GM18873 (cell line): ENCODE measurements around the gene TGFB2.

ENCODE experiments used
- ATAC-seq: cut with Tn5 transposase; IDR thresholded peaks from one replicate; pipeline ENCODE4 v1.9.1; 2021; ENCODE audit warnings: mild to moderate bottlenecking, moderate library complexity, moderate number of reproducible peaks; ENCODE audit not compliant: unreplicated experiment, low FRiP score

The TGFB2 gene

GRCh38 chr1:218330043-218330623, 15.0 kb upstream of the TGFB2 start:
- no peak for ATAC-seq

DNA sequence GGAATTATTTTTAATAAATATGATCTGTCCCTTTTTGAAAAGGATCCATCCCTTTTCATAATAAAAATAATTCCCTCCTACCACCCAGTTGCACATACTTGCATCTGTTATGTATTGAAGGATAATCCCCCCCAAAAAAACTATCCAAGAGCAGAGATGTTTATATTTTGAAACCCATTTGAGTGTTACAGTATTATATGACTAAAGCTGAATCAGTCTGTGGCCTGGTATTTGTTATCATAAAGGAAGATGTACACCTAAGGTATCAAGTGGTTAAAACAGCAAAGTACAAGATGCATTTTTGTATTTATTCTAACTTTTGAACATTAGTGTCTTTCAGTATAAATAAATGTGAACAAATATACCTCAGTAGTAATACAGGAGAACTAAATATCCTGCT, 12.7 kb upstream of the TGFB2 start:
- no peak for ATAC-seq

GRCh38 chr1:218336328-218336727, 8.8 kb upstream of the TGFB2 start:
- ATAC-seq: no peak

DNA sequence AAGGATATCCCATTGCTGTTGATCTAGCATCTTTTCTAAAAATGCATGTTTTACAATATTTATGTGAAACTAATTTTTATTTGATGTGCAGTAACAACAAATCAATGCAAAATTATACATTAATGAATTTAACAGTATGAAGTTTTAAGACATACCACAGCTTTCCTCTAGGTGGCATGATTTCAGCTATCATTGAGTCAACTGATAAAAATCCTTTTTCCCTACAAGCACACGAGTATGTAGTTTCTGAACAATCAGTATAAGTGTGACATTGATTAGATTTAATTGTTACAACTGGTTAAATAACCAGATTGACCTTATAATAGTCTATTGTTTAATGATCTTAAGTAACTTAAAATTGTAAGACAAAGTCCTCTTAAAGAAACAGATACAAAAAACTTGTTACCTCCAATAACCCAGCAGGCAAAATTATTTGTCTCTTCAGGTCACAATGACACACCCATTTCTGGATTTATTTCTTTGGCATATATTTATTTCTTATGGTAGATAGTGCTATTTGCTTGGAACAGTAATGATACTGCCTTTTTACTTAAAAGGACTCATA, 5.8 kb upstream of the TGFB2 start:
- ATAC-seq: peak; percentile 59

GRCh38 chr1:218341325-218341724, 3.8 kb upstream of the TGFB2 start:
- ATAC-seq: no peak

DNA sequence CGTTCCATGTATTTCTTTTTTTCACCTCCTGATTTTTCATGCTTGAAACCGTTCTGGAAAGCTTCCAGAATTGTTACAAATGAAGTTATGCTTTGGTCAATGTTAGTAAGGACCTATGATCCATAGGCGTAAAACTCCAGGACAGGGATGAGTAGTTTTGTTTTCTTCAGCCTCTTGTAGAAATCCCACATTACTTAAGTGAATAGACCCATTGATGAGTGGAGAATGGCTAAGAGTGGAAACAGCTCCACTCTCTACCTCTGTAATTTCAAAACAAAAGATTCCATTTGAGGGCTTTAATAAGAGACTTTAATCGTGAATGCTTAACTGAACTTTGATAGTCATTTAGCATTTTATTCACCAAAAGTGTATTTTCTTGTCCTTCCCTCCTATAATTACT, 3.0 kb upstream of the TGFB2 start:
- ATAC-seq: no peak

GRCh38 chr1:218345673-218346390, 696 bp downstream of the TGFB2 start:
- ATAC-seq: peak; percentile 31

- no peak for ATAC-seq
Measured at GRCh38 chr1:218346391-218347204, 1.5 kb downstream of the TGFB2 start.

GRCh38 chr1:218347336-218347722, 2.2 kb downstream of the TGFB2 start:
- no peak for ATAC-seq

GRCh38 chr1:218347723-218348627, 2.8 kb downstream of the TGFB2 start:
- no peak for ATAC-seq

- ATAC-seq: no peak
Measured at GRCh38 chr1:218348628-218349071, 3.5 kb downstream of the TGFB2 start.

- no peak for ATAC-seq
Measured at GRCh38 chr1:218349348-218350034, 4.4 kb downstream of the TGFB2 start.

DNA sequence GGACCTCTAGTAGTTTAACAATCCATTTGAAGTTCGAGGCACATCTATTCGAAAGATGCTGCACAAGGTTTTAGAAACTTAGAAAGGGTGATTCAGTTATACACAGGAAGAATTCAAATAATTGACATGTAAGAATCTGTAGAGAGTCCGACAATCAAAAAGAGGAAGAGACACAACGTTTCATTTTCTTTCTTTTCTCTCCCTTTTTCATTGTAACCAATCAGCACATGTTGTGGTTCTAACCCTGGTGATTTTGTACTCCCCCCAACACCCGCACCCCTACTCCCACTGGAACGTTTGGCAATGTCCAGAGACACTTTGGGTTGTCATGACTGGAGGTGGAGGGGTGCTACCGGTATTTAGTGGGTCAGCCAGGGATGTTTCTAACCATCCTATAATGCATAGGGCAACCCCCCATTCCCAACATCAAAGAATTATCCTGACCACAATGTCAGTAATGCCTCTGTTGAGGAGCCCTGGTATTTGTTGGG, 4.9 kb downstream of the TGFB2 start:
- ATAC-seq: no peak

- ATAC-seq: no peak
Measured at GRCh38 chr1:218350801-218351266, 5.7 kb downstream of the TGFB2 start.

GRCh38 chr1:218351391-218352074, 6.4 kb downstream of the TGFB2 start:
- no peak for ATAC-seq

GRCh38 chr1:218352075-218352438, 6.9 kb downstream of the TGFB2 start:
- no peak for ATAC-seq

DNA sequence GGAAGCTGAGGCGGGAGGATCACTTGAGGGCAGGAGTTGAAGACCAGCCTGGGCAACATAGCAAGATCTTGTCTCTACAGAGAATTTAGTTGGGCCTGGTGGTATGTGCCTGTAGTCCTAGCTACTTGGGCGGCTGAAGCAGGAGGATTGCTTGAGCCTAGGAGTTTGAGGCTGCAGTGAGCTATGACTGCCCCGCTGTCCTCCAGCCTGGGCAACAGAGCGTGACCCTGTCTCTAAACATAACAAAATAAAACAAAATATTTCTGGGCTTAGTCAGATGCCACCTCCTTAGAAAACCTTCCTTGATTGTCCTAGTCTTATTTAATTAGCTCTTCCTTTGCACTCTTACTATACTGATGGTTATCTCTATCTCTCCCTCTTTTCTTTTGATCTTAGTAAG, 8.5 kb downstream of the TGFB2 start:
- ATAC-seq: no peak

DNA sequence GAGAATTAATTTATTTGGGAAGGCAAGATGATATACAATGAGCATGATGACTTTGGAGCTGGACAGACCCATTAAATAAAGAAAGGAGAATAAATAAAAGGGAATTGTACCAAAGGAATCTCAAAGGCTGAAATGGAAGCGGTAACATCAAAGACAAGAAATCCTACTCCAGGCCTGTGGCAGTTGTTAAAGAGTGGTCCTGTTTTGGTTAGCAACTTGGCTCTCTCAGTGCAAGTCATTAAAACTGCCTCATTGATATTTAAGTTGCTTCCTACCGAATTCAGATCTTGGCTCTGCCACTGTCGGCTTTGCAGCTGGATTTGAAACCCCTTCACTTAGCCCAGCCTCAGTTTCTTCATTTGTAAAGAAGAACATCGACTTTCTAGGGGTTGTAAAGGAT, 10.1 kb downstream of the TGFB2 start:
- ATAC-seq: no peak
